Keratinocyte (primary cell): ENCODE data around the gene RBM26. TPM values are rescaled to one million over a fixed set of nuclear protein-coding genes. Genes with fewer than 3 reads are reported as not detected.

Source experiments
- DNase-seq: peaks from one replicate; pipeline ENCODE4 v3.0.0-alpha.2; 2011; ENCODE audit warnings: low read depth, missing footprints, low spot score
- FAIRE-seq: peaks from 2 replicates; lab custom pipeline; 2011; peaks lifted over from hg19 to GRCh38; lab: Jason Lieb, UNC
- H2AFZ ChIP-seq: 2 replicates; pipeline ENCODE4 v1.6.0; 2012; ENCODE audit warnings: low read length, control low read depth, inconsistent platforms; ENCODE audit not compliant: control insufficient read depth
- H3K27ac ChIP-seq: 2 replicates; pipeline ENCODE4 v1.5.1; 2011; ENCODE audit warnings: low read length; ENCODE audit not compliant: control insufficient read depth, insufficient read depth
- H3K27me3 ChIP-seq: 3 replicates; pipeline ENCODE4 v1.6.0; 2011; ENCODE audit warnings: low read length; ENCODE audit not compliant: control insufficient read depth, insufficient read depth; ENCODE audit errors: extremely low read depth
- H3K36me3 ChIP-seq, 2 experiments: 2 replicates in 1 of 2; 3 replicates in 1 of 2; pipeline ENCODE4 v1.5.1; 2011; ENCODE audit warnings: low read length in 2 of 2, mild to moderate bottlenecking in 1 of 2; ENCODE audit not compliant: control insufficient read depth in 2 of 2, insufficient read depth in 2 of 2; ENCODE audit errors: extremely low read depth in 1 of 2
- H3K4me1 ChIP-seq: 3 replicates; pipeline ENCODE4 v1.5.1; 2011; ENCODE audit warnings: low read length; ENCODE audit not compliant: control insufficient read depth, insufficient read depth; ENCODE audit errors: extremely low read depth
- H3K4me2 ChIP-seq: 3 replicates; pipeline ENCODE4 v1.6.0; 2011; ENCODE audit warnings: low read depth, low read length; ENCODE audit not compliant: control insufficient read depth, insufficient read depth; ENCODE audit errors: extremely low read depth
- H3K4me3 ChIP-seq, 3 experiments: fragments of 200-600 bp in 1 of 3; sonication (generic) in 1 of 3; 2 replicates in 2 of 3; 3 replicates in 1 of 3; pipeline ENCODE4 v1.5.1; 2011 to 2016; ENCODE audit warnings: low read length in 3 of 3, mild to moderate bottlenecking in 3 of 3, control low read depth in 2 of 3, inconsistent platforms in 1 of 3, low read depth in 1 of 3, mixed read lengths in 1 of 3, mixed run types in 1 of 3, moderate library complexity in 1 of 3; ENCODE audit not compliant: control insufficient read depth in 2 of 3, insufficient read depth in 2 of 3; ENCODE audit errors: extremely low read depth in 1 of 3
- H3K79me2 ChIP-seq: 2 replicates; pipeline ENCODE4 v1.6.0; 2012; ENCODE audit warnings: low read length; ENCODE audit not compliant: control insufficient read depth, insufficient read depth
- H3K9ac ChIP-seq: 3 replicates; pipeline ENCODE4 v1.6.0; 2011; ENCODE audit warnings: low read length; ENCODE audit not compliant: control insufficient read depth, insufficient read depth; ENCODE audit errors: extremely low read depth
- H3K9me1 ChIP-seq: 3 replicates; pipeline ENCODE4 v1.6.0; 2011; ENCODE audit warnings: low read length; ENCODE audit not compliant: control insufficient read depth, insufficient read depth; ENCODE audit errors: extremely low read depth
- H3K9me3 ChIP-seq: 2 replicates; pipeline ENCODE4 v1.5.1; 2012; ENCODE audit warnings: low read depth, low read length; ENCODE audit not compliant: control insufficient read depth
- H4K20me1 ChIP-seq: 3 replicates; pipeline ENCODE4 v1.6.0; 2011; ENCODE audit warnings: low read length; ENCODE audit not compliant: control insufficient read depth, insufficient read depth; ENCODE audit errors: extremely low read depth
- CTCF ChIP-seq, 3 experiments: IDR thresholded peaks in 1 of 3; conservative IDR thresholded peaks in 1 of 3; optimal IDR thresholded peaks in 1 of 3; 2 replicates in 2 of 3; 3 replicates in 1 of 3; pipeline versions ENCODE3 to v1.5.1; 2011; ENCODE audit warnings: low read length in 3 of 3, mild to moderate bottlenecking in 3 of 3, moderate library complexity in 2 of 3, control low read depth in 1 of 3, inconsistent platforms in 1 of 3; ENCODE audit not compliant: insufficient read depth in 2 of 3; ENCODE audit errors: extremely low read depth in 1 of 3
- EZH2 ChIP-seq: IDR thresholded peaks from one replicate; pipeline ENCODE4 v1.6.1; 2012; ENCODE audit warnings: inconsistent platforms, mild to moderate bottlenecking, low read length, moderate library complexity
- dilution Hi-C: fragments of 300-500 bp; cut with MboI; formaldehyde crosslinking; loops from one replicate; pipeline ENCODE4 v1.7.0; 2020; ENCODE audit warnings: low sequenced_read_pairs; ENCODE audit not compliant: extremely low pct_ligation_motif_present
- polyA plus RNA-seq, 5 experiments: library from polyadenylated mRNA; depleted of rRNA in 3 of 5; stranded (reverse) in 3 of 5; stranded (forward) in 1 of 5; unstranded in 1 of 5; fragments of >200 nt; gene quantifications; 1 replicate in 1 of 5; 2 replicates in 3 of 5; 3 replicates in 1 of 5; pipeline versions ENCODE4 v1.2.1 to v1.2.3, GENCODE V29; 2011 to 2012; ENCODE audit warnings: missing spikeins in 2 of 5, low read depth in 1 of 5, low replicate concordance in 1 of 5

RBM26 gene
- polyA plus RNA-seq, 1 donor (not counting 4 experiments of a cell fraction or from before 2014, with no cell fraction given): 28.4 TPM

- TF ChIP-seq CTCF (optimal IDR thresholded peaks at IDR 0.05 in 1 of 3, IDR thresholded peaks at IDR 0.05 in 1 of 3, conservative IDR thresholded peaks at IDR 0.05 in 1 of 3; ENCODE audit: extremely low read depth in 1 of 3, insufficient read depth in 2 of 3, low read length in 3 of 3): no peak
- no peak for TF ChIP-seq EZH2
These were observed 17.0 kb downstream of the RBM26 start for GRCh38 chr13:79389026-79389425.

GRCh38 chr13:79387853-79388252 lies 18.2 kb downstream of the RBM26 start:
- DNase-seq (no peak), FAIRE-seq (no peak)
- no peak overlapping the region for H3K4me2 ChIP-seq
- no peak overlapping the region for H3K9ac ChIP-seq
- H3K9me1 ChIP-seq: no peaks in the 10 kb centered on the region
- no peaks in the 10 kb centered on the region for H3K9me3 ChIP-seq
- H2AFZ ChIP-seq: no peak overlapping the region
- H3K27me3 ChIP-seq: no peaks in the 10 kb centered on the region
- peaks cover 31% of the 10 kb centered on the region for H3K4me1 ChIP-seq
- H3K36me3 ChIP-seq: no peaks in the 10 kb centered on the region
- peaks cover 22% of the 10 kb centered on the region for H4K20me1 ChIP-seq
- no peak overlapping the region for H3K4me3 ChIP-seq
- peaks cover 80% of the 10 kb centered on the region for H3K79me2 ChIP-seq
- no peak for TF ChIP-seq EZH2
- TF ChIP-seq CTCF (optimal IDR thresholded peaks at IDR 0.05 in 1 of 3, IDR thresholded peaks at IDR 0.05 in 1 of 3, conservative IDR thresholded peaks at IDR 0.05 in 1 of 3; ENCODE audit: extremely low read depth in 1 of 3, insufficient read depth in 2 of 3, low read length in 3 of 3): no peak
- dilution Hi-C loops: no loop called here
- H3K27ac ChIP-seq: no peak overlapping the region

More at GRCh38 chr13:79389026-79389425, 17.0 kb downstream of the RBM26 start:
- dilution Hi-C loops: no loop called here
- no peak overlapping the region for H3K9ac ChIP-seq
- H3K9me3 ChIP-seq: no peaks in the 10 kb centered on the region
- H3K27ac ChIP-seq: no peak overlapping the region
- no peak overlapping the region for H2AFZ ChIP-seq
- H3K4me3 ChIP-seq: no peak overlapping the region
- peaks cover 1 to 4% of the 10 kb centered on the region in 2 experiments for H3K36me3 ChIP-seq
- FAIRE-seq (no peak), DNase-seq (no peak)
- no peaks in the 10 kb centered on the region for H3K9me1 ChIP-seq
- no peak overlapping the region for H3K4me2 ChIP-seq
- no peaks in the 10 kb centered on the region for H3K27me3 ChIP-seq
- H4K20me1 ChIP-seq: peaks cover 34% of the 10 kb centered on the region
- peaks cover 28% of the 10 kb centered on the region for H3K4me1 ChIP-seq
- peaks cover 83% of the 10 kb centered on the region for H3K79me2 ChIP-seq
